Hepatocyte (in vitro differentiated cells): ENCODE results near the gene FAM120A. TPM values are rescaled to one million over a fixed set of nuclear protein-coding genes. Genes with fewer than 3 reads are reported as not detected.
A peak's percentile ranks its signal among the peaks of the same experiment; 100 is the strongest.

Experiments
- DNase-seq: peaks from one replicate; pipeline ENCODE4 v3.0.0-alpha.2; 2016; ENCODE audit warnings: low spot score
- H2AFZ ChIP-seq: fragments of 200-600 bp; sonication (generic); 2 replicates; pipeline ENCODE4 v1.6.0; 2016; ENCODE audit warnings: antibody characterized with exemption, mild to moderate bottlenecking
- H3K27ac ChIP-seq: fragments of 200-600 bp; sonication (generic); 2 replicates; pipeline ENCODE4 v1.5.1; 2016; ENCODE audit warnings: mild to moderate bottlenecking
- H3K27me3 ChIP-seq: fragments of 200-600 bp; sonication (generic); 2 replicates; pipeline ENCODE4 v1.6.1; 2016
- H3K36me3 ChIP-seq: fragments of 200-600 bp; sonication (generic); replicated peaks from 2 replicates; pipeline ENCODE4 v1.5.1; 2016; ENCODE audit warnings: low read depth; ENCODE audit not compliant: insufficient read depth
- H3K4me1 ChIP-seq: fragments of 200-600 bp; sonication (generic); 2 replicates; pipeline ENCODE4 v1.5.1; 2016; ENCODE audit warnings: mild to moderate bottlenecking, moderate library complexity; ENCODE audit not compliant: insufficient read depth
- H3K4me2 ChIP-seq: fragments of 200-600 bp; sonication (generic); 2 replicates; pipeline ENCODE4 v1.6.0; 2016
- H3K4me3 ChIP-seq: fragments of 200-600 bp; sonication (generic); 2 replicates; pipeline ENCODE4 v1.5.1; 2016; ENCODE audit warnings: mild to moderate bottlenecking
- H3K79me2 ChIP-seq: fragments of 200-600 bp; sonication (generic); 2 replicates; pipeline ENCODE4 v1.6.0; 2017; ENCODE audit warnings: mild to moderate bottlenecking
- H3K9me2 ChIP-seq: fragments of 200-600 bp; sonication (generic); replicated peaks from 2 replicates; pipeline ENCODE4 v1.6.0; 2017; ENCODE audit warnings: mild to moderate bottlenecking; ENCODE audit not compliant: insufficient read depth
- H3K9me3 ChIP-seq: fragments of 200-600 bp; sonication (generic); 2 replicates; pipeline ENCODE4 v1.5.1; 2016; ENCODE audit warnings: low read depth, mild to moderate bottlenecking
- H4K20me1 ChIP-seq: fragments of 200-600 bp; sonication (generic); 2 replicates; pipeline ENCODE4 v1.6.0; 2016; ENCODE audit warnings: mild to moderate bottlenecking; ENCODE audit not compliant: insufficient read depth, poor library complexity, severe bottlenecking
- CTCF ChIP-seq: fragments of 200-600 bp; sonication (generic); IDR thresholded peaks from 2 replicates; pipeline ENCODE4 v1.5.1; 2016; ENCODE audit warnings: antibody characterized with exemption, mild to moderate bottlenecking; ENCODE audit not compliant: poor library complexity
- EZH2 ChIP-seq: fragments of 200-600 bp; sonication (generic); IDR thresholded peaks from 2 replicates; pipeline ENCODE4 v1.6.1; 2016; ENCODE audit warnings: antibody characterized with exemption, mild to moderate bottlenecking, borderline replicate concordance
- EZH2phosphoT487 ChIP-seq: fragments of 200-600 bp; sonication (generic); IDR thresholded peaks from one replicate; pipeline ENCODE4 v1.6.1; 2018; ENCODE audit warnings: antibody characterized with exemption, mild to moderate bottlenecking, low read depth, moderate library complexity; ENCODE audit not compliant: unreplicated experiment, severe bottlenecking
- WGBS: methylation state at CpG from one replicate; pipeline ENCODE4 v1.1.6; 2016; ENCODE audit warnings: low lambda C conversion rate; ENCODE audit errors: missing lambda C conversion rate; 5-methylcytosine and 5-hydroxymethylcytosine counted together
- polyA plus RNA-seq: library from polyadenylated mRNA; unstranded; fragments of >200 nt; fragmentation: Nextera tagmentation; extraction: Ambion mirVana; gene quantifications from 2 replicates; pipeline ENCODE4 v1.2.1, GENCODE V29; 2016
- total RNA-seq: library from RNA; depleted of rRNA; stranded (reverse); fragments of >200 nt; gene quantifications from 2 replicates; pipeline ENCODE4 v1.2.3, GENCODE V29; 2014

FAM120A gene
- total and polyA plus RNA-seq, 2 experiments from 2014 or later, result 16.0 to 49.3 TPM

- H2AFZ ChIP-seq, result no peak overlapping the region
- H3K4me3 ChIP-seq, result no peak overlapping the region
- no peak for DNase-seq
- H3K9me3 ChIP-seq, result no peaks in the 10 kb centered on the region
- peaks cover 33% of the 10 kb centered on the region for H3K4me1 ChIP-seq
- peaks cover 52% of the 10 kb centered on the region for H4K20me1 ChIP-seq
- 79% methylated on average over 3 of the region's 3 CpGs for WGBS
- H3K79me2 ChIP-seq, result peaks cover 98% of the 10 kb centered on the region
- H3K36me3 ChIP-seq, result no peaks in the 10 kb centered on the region
- no peaks in the 10 kb centered on the region for H3K27me3 ChIP-seq
- peak overlapping the region; percentile 28 for H3K4me2 ChIP-seq
- TF ChIP-seq CTCF, result no peak
- no peak for TF ChIP-seq EZH2
- no peak for TF ChIP-seq EZH2phosphoT487
- peak overlapping the region; percentile 24 for H3K27ac ChIP-seq
- H3K9me2 ChIP-seq, result no peaks in the 10 kb centered on the region
Observed at GRCh38 chr9:93467462-93467861, 16.0 kb downstream of the FAM120A start.

GRCh38 chr9:93468763-93469456 lies 17.4 kb downstream of the FAM120A start:
- H3K9me2 ChIP-seq, result no peaks in the 10 kb centered on the region
- H3K4me3 ChIP-seq, result no peak overlapping the region
- H3K79me2 ChIP-seq, result peaks cover 98% of the 10 kb centered on the region
- H3K36me3 ChIP-seq, result no peaks in the 10 kb centered on the region
- no peaks in the 10 kb centered on the region for H3K27me3 ChIP-seq
- peaks cover 49% of the 10 kb centered on the region for H4K20me1 ChIP-seq
- H3K4me2 ChIP-seq, result peak overlapping the region; percentile 21
- WGBS, result 25% methylated on average over 5 of the region's 5 CpGs
- H2AFZ ChIP-seq, result no peak overlapping the region
- no peaks in the 10 kb centered on the region for H3K9me3 ChIP-seq
- no peak for TF ChIP-seq CTCF
- TF ChIP-seq EZH2, result no peak
- no peak for TF ChIP-seq EZH2phosphoT487
- peak overlapping the region; percentile 58 for H3K27ac ChIP-seq
- DNase-seq, result peak; percentile 28
- H3K4me1 ChIP-seq, result peaks cover 33% of the 10 kb centered on the region

GRCh38 chr9:93470391-93470790 lies 18.9 kb downstream of the FAM120A start:
- Histone ChIP-seq H3K27ac (no peak overlapping the region), H3K36me3 (no peaks in the 10 kb centered on the region)

More at GRCh38 chr9:93470391-93470790, 18.9 kb downstream of the FAM120A start:
- Histone ChIP-seq H3K4me1 (peaks cover 33% of the 10 kb centered on the region), H3K9me2 (no peaks in the 10 kb centered on the region), H3K4me2 (no peak overlapping the region), H2AFZ (no peak overlapping the region), H3K27me3 (no peaks in the 10 kb centered on the region), H3K9me3 (no peaks in the 10 kb centered on the region), H3K4me3 (no peak overlapping the region), H3K79me2 (peaks cover 98% of the 10 kb centered on the region), H4K20me1 (peaks cover 45% of the 10 kb centered on the region)
- no peak for DNase-seq
- TF ChIP-seq EZH2, result no peak
- TF ChIP-seq EZH2phosphoT487, result no peak
- TF ChIP-seq CTCF, result no peak
- WGBS, result 93% methylated on average over 5 of the region's 5 CpGs
